Measurements from ENCODE around the gene PLA2G12A.
A peak's percentile ranks its signal among the peaks of the same experiment; 100 is the strongest.
"Not testable (repeated sequence)": the region's sequence is repeated elsewhere in the genome, so short reads cannot be mapped to it uniquely, and the experiment has no call there.

The PLA2G12A gene

GRCh38 chr4:109678925-109679324 is 50.9 kb downstream of the PLA2G12A start:
- DNase-seq (ENCODE audit: low read depth in 2 of 2), result not testable (repeated sequence)

- not testable (repeated sequence) for DNase-seq (ENCODE audit: low read depth in 2 of 2)
These were observed 51.4 kb downstream of the PLA2G12A start for GRCh38 chr4:109678472-109678871.

- no peak for DNase-seq (ENCODE audit: low read depth in 2 of 2)
These were observed 53.0 kb downstream of the PLA2G12A start for GRCh38 chr4:109676886-109677285.

- no peak for DNase-seq (ENCODE audit: low read depth in 2 of 2)
These were observed 54.0 kb downstream of the PLA2G12A start for GRCh38 chr4:109675843-109676242.

- DNase-seq (ENCODE audit: low read depth in 2 of 2), result no peak
These were observed 54.7 kb downstream of the PLA2G12A start for GRCh38 chr4:109675181-109675580.

- no peak for DNase-seq (ENCODE audit: low read depth in 2 of 2)
These were observed 56.6 kb downstream of the PLA2G12A start for GRCh38 chr4:109673303-109673702.

GRCh38 chr4:109672169-109672930 is 57.5 kb downstream of the PLA2G12A start:
- DNase-seq (ENCODE audit: low read depth in 2 of 2), result no peak

- peak in 1 of 2 experiments; percentile 28 for DNase-seq (ENCODE audit: low read depth in 2 of 2)
These were observed 58.5 kb downstream of the PLA2G12A start for GRCh38 chr4:109671350-109671749.

GRCh38 chr4:109665783-109666485 is 63.9 kb downstream of the PLA2G12A start:
- DNase-seq (ENCODE audit: low read depth in 2 of 2), result no peak

- no peak for DNase-seq (ENCODE audit: low read depth in 2 of 2)
These were observed 67.1 kb downstream of the PLA2G12A start for GRCh38 chr4:109662771-109663170.

GRCh38 chr4:109662116-109662515 is 67.8 kb downstream of the PLA2G12A start:
- no peak for DNase-seq (ENCODE audit: low read depth in 2 of 2)
